Heart right ventricle (tissue), 16 donors: Measurements from ENCODE around the gene SAMD3. TPM values are rescaled to one million over a fixed set of nuclear protein-coding genes. Genes with fewer than 3 reads are reported as not detected.

Experiments
- ATAC-seq, 8 donors: fragments of 200-7000 bp; cut with Tn5 transposase; one replicate each; pipeline ENCODE4 v1.9.1; 2020; ENCODE audit warnings: mild to moderate bottlenecking in 8 of 8, moderate library complexity in 8 of 8, moderate number of reproducible peaks in 1 of 8
- DNase-seq, 2 donors: peaks; one replicate each; pipeline ENCODE4 v3.0.0-alpha.2; 2020
- H3K27ac ChIP-seq, 10 donors: fragments of 200-600 bp; sonication (generic) in 2 of 10; one replicate each; pipeline versions ENCODE4 v1.5.0 to v1.8.0; 2020 to 2022; ENCODE audit warnings: mild to moderate bottlenecking in 3 of 10
- H3K27me3 ChIP-seq, 7 donors: fragments of 200-600 bp; one replicate each; pipeline ENCODE4 v1.8.0; 2021 to 2022; ENCODE audit warnings: mild to moderate bottlenecking in 2 of 7
- H3K36me3 ChIP-seq, 9 donors: fragments of 200-600 bp; sonication (generic) in 1 of 9; one replicate each; pipeline versions ENCODE4 v1.5.0 to v1.8.0; 2020 to 2022; ENCODE audit warnings: mild to moderate bottlenecking in 2 of 9
- H3K4me1 ChIP-seq, 9 donors: fragments of 200-600 bp; sonication (generic) in 1 of 9; one replicate each; pipeline versions ENCODE4 v1.5.0 to v1.8.0; 2020 to 2022; ENCODE audit warnings: mild to moderate bottlenecking in 4 of 9
- H3K4me3 ChIP-seq, 10 donors: fragments of 200-600 bp; sonication (generic) in 2 of 10; one replicate each; pipeline versions ENCODE4 v1.5.0 to v1.8.0; 2020 to 2022; ENCODE audit warnings: mild to moderate bottlenecking in 7 of 10, moderate library complexity in 2 of 10
- H3K9me3 ChIP-seq, 11 donors: fragments of 200-600 bp in 10 of 11; sonication (generic) in 2 of 11; one replicate each; pipeline versions ENCODE4 v1.5.0 to v1.8.0; 2013 to 2022; ENCODE audit warnings: mild to moderate bottlenecking in 2 of 11, control low read depth in 1 of 11, moderate library complexity in 1 of 11
- WGBS, 2 donors: extraction: QIAGEN DNeasy Blood & Tissue Kit; methylation state at CpG; one replicate each; pipeline ENCODE4 v1.1.7; 2013; ENCODE audit warnings: inconsistent platforms in 1 of 2; 5-methylcytosine and 5-hydroxymethylcytosine counted together
- intact Hi-C, 10 donors: fragments of 100-400 bp; cut with DNase I; formaldehyde crosslinking; loops; one replicate each; pipeline versions ENCODE4 v1.11.1 to v1.14.2; 2022
- polyA plus RNA-seq, 2 donors: library from polyadenylated mRNA; stranded (reverse); fragments of 200-250 nt; gene quantifications; one replicate each; pipeline ENCODE4 v1.2.3, GENCODE V29; 2013
- total RNA-seq, 10 donors: library from RNA; stranded (reverse); fragmentation: NEBNext Ultra II Directional in 3 of 10; extraction: Animal tissue kit (Norgen Biotek cat#: 25700) in 3 of 10; gene quantifications; one replicate each; pipeline versions ENCODE4 v1.2.1 to v1.2.4, GENCODE V29; 2021 to 2023
- TF ChIP-seq, protein P1 (sequence below), 9 donors: fragments of 200-600 bp; sonication (generic) in 2 of 9; IDR thresholded peaks; one replicate each; pipeline versions ENCODE4 v1.5.0 to v1.8.0; 2021 to 2022; ENCODE audit warnings: antibody characterized with exemption in 9 of 9, mild to moderate bottlenecking in 5 of 9, moderate library complexity in 1 of 9
- donor health status: Arrhythmogenic right ventricular cardiomyopathy.
- donor health status: ischemic (EF 13 %, LVEDD 7.1; RV severe dilation, severe dysfunction).
- donor health status: healthy with polysubstance abuse.
- donor health status: DM: no; HTN: yes; CAD: no.
- donor health status: DM: no; HTN: no; CAD: no.
- donor health status: ischemic (EF 25% LVEDD 6.9; RV normal size, moderate dysfunction).
- donor health status: ischemic (EF 25% LVEDD 5.7; RV mildly dilated, moderate dysfunction).
- donor health status: healthy.
- donor health status: DM: yes; HTN: yes; CAD: no.
- donor health status: Ischemic cardiomyopathy.
- donor health status: ischemic (EF 35%, LVEDD 5.7; RV mildly dilated, moderate dysfunction).
- donor health status: nonischemic (EF 11% LVEDD 7.7; RV severe dilation, severe dysfunction).
- donor health status: DM: yes; HTN: yes; CAD: no.
- donor health status: PGD.
- donor health status: ischemic (EF 29% LVEDD 5.4; RV normal size, mild dysfunction).
- donor health status: nonischemic (EF 23%, LVEDD 6.1; RV moderate dilation, normal function).

SAMD3 gene
- total and polyA plus RNA-seq, 12 donors = 0.12 to 3.1 (median 0.51) TPM; not detected in 7

DNA sequence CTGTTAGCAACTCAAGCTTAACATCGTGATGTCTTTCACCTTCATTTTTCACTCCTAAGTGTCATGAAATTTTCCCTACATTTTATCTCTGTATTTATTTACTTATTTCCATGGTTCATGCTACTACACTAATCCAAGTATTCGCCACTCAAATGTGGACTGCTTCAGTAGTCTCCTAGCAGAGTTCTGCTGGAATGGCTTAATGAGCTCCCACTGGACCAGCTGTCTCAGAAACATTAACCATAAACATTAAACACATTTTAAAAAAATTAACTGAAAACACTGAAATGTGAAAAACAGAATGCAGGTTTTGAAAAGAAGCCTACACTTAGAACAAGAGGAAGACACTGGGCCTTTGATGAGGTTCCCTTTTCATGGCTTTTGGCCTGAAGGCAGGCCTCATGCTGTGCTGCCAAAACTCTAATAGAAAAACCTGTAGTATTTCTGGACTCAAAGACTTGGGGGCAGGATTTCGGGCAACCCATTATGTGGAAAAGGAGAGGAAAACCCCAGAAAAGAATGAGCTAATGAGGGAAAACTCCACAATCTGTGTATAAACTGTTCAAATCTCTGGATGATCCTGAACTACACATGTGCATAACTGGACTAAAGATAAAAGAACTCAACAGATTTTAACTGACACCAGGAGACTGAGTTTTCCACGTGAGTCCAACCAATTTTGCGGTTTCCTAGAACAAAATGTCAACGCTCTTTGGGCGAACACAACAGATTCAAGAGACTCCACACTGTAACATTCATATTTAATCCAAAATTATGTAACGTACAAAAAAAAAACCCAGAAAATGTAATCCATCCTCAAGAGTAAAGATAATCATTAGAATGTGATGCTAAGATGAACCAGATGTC is 33.0 kb downstream of the SAMD3 start:
- H3K27ac ChIP-seq = no peak overlapping the region

DNA sequence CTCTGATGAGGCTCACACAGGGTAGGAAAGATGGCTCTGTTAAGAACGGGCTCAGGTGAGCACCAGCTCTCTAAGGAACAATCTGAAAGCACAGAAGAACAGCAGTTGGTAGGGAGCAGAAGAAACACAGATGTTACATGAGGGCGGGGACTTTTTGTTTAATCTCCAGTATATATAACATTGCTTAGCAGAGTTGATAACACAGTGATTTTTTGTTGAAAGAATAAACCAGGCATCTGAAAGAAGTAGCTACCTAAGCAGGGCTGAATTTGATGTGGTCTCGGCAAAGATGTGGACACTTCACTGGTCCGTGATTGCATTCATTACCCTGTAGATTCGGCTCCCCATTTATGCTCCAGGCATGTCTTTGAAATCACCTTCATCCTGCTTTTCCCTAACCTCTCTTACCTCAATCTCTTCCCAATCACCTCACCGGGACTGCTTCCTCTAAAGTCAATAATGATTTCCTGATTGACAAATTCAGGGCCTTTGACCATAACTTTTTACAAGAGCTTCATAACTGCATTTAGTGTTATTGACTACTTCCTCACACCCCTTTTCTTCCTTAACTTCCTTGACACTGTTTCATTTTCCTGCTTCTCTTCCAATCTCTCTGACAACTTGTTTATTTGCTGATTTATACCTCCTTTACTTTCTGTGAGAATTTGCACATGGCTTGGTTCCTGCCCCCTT is 34.4 kb downstream of the SAMD3 start:
- Histone ChIP-seq H3K27ac (no peak overlapping the region), H3K9me3 (peaks cover 0 to 3% (median 0%) of the 10 kb centered on the region in 11 donors), H3K36me3 (no peaks in the 10 kb centered on the region), H3K27me3 (no peaks in the 10 kb centered on the region), H3K4me3 (no peak overlapping the region), H3K4me1 (peaks cover 0 to 19% (median 0%) of the 10 kb centered on the region in 9 donors)
- TF ChIP-seq, protein P1, sequence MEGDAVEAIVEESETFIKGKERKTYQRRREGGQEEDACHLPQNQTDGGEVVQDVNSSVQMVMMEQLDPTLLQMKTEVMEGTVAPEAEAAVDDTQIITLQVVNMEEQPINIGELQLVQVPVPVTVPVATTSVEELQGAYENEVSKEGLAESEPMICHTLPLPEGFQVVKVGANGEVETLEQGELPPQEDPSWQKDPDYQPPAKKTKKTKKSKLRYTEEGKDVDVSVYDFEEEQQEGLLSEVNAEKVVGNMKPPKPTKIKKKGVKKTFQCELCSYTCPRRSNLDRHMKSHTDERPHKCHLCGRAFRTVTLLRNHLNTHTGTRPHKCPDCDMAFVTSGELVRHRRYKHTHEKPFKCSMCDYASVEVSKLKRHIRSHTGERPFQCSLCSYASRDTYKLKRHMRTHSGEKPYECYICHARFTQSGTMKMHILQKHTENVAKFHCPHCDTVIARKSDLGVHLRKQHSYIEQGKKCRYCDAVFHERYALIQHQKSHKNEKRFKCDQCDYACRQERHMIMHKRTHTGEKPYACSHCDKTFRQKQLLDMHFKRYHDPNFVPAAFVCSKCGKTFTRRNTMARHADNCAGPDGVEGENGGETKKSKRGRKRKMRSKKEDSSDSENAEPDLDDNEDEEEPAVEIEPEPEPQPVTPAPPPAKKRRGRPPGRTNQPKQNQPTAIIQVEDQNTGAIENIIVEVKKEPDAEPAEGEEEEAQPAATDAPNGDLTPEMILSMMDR (IDR thresholded peaks at IDR 0.05) = no peak
- intact Hi-C loops = no loop called here
- ATAC-seq = no peak
- WGBS, 2 donors = 85 to 87% methylated on average over 6 of the region's 6 CpGs
- no peak for DNase-seq

More for the DNA sequence above, 33.0 kb downstream of the SAMD3 start:
- Histone ChIP-seq H3K9me3 (peaks cover 0 to 3% (median 0%) of the 10 kb centered on the region in 11 donors), H3K27me3 (no peaks in the 10 kb centered on the region), H3K4me1 (peaks cover 0 to 16% (median 0%) of the 10 kb centered on the region in 9 donors), H3K4me3 (no peak overlapping the region), H3K36me3 (no peaks in the 10 kb centered on the region)
- no peak for DNase-seq
- TF ChIP-seq, protein P1 (IDR thresholded peaks at IDR 0.05) = no peak
- intact Hi-C loops = no loop called here
- 75% methylated on average over 8 of the region's 8 CpGs for WGBS, 2 donors
- peak in 6 of 8 donors; percentile 48 to 87 (median 65) for ATAC-seq

- 78 to 83% methylated on average over 3 of the region's 3 CpGs for WGBS, 2 donors
- DNase-seq (no peak), ATAC-seq (no peak)
- H3K9me3 ChIP-seq = peaks cover 0 to 3% (median 0%) of the 10 kb centered on the region in 11 donors
- no peaks in the 10 kb centered on the region for H3K27me3 ChIP-seq
- intact Hi-C loops = no loop called here
- no peak overlapping the region for H3K4me3 ChIP-seq
- H3K27ac ChIP-seq = no peak overlapping the region
- H3K36me3 ChIP-seq = no peaks in the 10 kb centered on the region
- H3K4me1 ChIP-seq = peaks cover 0 to 19% (median 0%) of the 10 kb centered on the region in 9 donors
- TF ChIP-seq, protein P1 (IDR thresholded peaks at IDR 0.05) = no peak
Measured at GRCh38 chr6:130187335-130188206, 35.2 kb downstream of the SAMD3 start.

DNA sequence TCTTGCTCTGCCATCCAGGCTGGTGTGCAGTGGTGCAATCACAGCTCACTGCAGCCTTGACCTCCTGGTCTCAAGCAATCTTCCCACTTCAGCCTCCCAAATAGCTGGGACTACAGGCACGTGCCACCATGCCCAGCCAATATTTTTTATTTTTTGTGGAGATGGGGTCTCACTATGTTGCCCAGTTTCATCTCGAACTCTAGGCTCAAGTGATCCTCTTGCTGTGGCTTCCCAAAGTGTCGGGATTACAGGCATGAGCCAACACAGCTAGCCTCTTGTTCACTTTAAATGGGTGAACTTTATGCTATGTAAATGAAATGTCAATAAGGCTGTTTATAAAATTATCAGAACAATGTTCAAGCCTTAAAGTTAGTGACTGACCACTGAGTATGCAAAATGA is 37.1 kb downstream of the SAMD3 start:
- H3K27ac ChIP-seq = no peak overlapping the region
- H3K36me3 ChIP-seq = no peaks in the 10 kb centered on the region
- H3K27me3 ChIP-seq = no peaks in the 10 kb centered on the region
- TF ChIP-seq, protein P1 (IDR thresholded peaks at IDR 0.05) = no peak
- ATAC-seq (no peak), DNase-seq (no peak)
- intact Hi-C loops = no loop called here
- no peak overlapping the region for H3K4me3 ChIP-seq
- 79 to 89% methylated on average over 3 of the region's 3 CpGs for WGBS, 2 donors
- peaks cover 0 to 3% (median 0%) of the 10 kb centered on the region in 11 donors for H3K9me3 ChIP-seq
- H3K4me1 ChIP-seq = peaks cover 0 to 5% (median 0%) of the 10 kb centered on the region in 9 donors
